ENCODE measurements around the gene GKAP1.
"Not testable (repeated sequence)": the region's sequence is repeated elsewhere in the genome, so short reads cannot be mapped to it uniquely, and the experiment has no call there.

The GKAP1 gene

DNA sequence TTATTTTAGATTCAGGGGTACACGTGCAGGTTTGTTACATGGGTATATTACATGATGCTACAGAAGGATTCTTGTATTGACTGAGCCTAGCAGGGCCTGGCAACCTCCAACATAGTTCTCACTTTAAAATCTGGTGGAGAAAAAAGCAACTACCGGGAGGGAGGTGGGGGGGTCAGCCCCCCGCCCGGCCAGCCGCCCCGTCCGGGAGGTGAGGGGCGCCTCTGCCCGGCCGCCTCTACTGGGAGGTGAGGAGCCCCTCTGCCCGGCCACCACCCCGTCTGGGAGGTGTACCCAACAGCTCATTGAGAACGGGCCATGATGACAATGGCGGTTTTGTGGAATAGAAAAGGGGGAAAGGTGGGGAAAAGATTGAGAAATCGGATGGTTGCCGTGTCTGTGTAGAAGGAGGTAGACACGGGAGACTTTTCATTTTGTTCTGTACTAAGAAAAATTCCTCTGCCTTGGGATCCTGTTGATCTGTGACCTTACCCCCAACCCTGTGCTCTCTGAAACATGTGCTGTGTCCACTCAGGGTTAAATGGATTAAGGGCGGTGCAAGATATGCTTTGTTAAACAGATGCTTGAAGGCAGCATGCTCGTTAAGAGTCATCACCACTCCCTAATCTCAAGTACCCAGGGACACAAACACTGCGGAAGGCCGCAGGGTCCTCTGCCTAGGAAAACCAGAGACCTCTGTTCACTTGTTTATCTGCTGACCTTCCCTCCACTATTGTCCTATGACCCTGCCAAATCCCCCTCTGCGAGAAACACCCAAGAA, 88.8 kb downstream of the GKAP1 start:
- not testable (repeated sequence) for DNase-seq

DNA sequence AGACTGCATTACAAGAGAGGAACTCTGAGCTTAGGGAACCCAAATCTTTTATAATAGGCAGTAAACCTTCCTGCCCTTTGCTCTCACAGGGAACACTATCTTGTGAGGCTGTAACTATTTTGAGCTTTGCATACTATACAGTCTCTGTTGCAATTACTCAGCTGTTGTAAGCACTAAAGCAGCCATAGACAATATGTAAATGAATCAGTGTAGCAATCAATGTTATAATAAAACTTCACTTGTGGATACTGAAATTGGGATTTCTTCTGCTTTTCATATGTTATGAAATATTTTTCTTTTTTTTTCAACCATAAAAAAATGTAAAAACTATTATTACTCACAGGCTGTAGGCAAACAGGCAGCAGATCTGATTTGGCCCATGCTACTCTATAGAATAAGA, 93.1 kb downstream of the GKAP1 start:
- no peak for DNase-seq

DNA sequence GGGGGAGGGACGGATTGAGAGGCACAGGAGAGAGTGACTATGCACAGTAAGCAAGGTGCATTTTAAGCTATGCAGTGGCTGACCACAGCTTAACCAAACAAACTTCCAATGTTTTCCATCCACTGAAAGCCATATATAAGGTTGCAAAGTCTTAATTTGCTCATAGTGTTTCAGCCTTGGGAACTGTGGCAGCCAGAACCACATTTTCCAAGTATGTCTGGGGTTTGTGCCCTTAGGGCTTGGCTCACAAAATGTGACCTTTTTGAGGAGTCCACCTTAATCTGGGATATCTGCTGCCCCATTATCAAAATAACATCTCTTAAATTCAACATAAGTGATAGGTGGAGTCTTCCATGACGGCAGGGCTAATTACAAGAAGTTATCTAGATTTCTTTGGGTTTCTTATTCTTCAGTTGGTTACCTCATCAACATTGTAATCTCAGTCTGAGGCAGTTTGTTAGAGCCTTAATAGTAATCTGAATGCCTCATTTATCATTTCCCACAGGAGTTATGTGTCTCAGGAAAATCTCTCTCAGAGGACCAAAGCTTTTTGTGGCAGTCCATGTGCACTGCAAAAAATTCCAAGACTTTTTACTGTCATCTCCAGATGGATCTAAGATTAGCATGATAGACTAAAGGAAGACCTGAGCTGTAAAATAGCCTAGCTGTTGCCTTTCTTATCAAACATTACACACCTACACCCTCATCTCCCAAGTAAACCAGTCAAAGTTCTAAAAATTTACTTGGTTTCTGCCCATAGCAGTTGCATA, 94.7 kb downstream of the GKAP1 start:
- DNase-seq: no peak

DNA sequence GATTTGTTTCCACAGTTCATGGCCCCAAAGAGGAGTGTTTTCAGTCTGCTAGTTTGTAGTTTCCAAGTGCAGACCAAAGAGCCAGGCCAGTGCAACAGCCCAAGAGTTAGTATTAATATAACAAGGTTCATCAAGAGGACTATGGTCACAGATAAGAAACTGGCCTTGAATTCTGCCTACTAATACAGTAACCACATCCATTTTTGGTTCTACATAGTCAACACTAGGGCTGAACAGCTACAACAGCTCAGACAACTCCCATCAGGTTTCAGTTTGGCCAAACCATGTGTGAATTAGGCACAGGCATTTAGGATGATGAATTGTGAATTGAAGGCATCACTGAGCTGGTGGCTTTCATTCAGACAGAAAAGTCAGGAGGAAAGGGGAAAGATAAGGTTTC, 96.1 kb downstream of the GKAP1 start:
- DNase-seq: no peak

DNA sequence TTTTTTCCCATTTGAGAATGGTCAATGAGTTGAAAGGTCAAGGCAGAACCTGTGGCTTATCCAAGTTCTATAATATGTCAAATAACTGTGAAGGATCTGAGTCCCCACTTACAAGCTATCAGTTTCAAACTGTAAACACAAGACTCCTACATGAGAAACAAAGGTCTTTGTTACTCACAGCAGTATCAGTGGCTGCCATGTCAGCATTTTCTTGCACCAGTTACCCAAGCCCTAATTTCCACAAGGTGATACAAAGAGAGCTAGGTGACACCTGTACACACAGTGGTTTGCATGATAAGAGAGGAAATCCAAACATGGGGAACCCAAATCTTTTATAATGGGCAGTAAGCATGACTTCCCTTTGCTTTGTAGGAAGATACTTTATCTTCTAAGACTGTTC, 101.8 kb downstream of the GKAP1 start:
- DNase-seq: no peak

DNA sequence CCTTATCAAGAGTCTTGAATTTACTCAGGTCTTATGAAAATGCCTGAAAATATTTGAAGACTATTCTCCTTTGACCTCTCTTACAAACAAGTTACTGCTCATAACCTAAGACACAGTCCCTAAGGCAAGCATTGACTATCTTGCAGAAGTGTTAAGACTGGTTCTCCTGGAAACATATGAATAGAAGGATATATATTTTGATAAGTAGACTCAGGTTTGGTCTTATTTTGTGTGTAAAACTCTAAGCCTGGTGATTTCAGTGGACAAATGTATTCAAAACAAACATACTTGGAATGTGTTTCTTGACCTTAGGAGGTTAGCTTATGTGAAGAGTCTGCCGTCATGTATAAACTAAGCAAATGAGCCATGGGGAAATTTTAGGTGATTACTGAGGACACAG, 102.3 kb downstream of the GKAP1 start:
- no peak for DNase-seq

DNA sequence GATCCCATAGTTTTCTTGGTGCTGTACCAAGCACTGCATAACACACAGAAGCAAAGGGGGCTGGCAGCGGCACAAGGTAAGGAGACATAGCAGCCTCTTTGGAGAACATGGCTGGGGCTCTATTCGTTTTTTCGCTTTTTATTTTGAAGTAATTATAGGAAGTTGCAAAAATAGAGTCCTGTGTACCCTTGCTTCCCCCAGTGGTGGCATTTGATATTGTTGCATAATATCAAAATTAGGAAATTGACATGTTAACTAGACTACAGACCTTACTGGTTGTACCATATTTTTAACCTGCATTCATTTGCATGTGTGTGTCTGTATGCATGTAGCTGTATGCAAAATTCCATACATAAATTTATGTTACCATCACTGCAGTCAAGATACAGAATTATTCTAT, 103.2 kb downstream of the GKAP1 start:
- no peak for DNase-seq

DNA sequence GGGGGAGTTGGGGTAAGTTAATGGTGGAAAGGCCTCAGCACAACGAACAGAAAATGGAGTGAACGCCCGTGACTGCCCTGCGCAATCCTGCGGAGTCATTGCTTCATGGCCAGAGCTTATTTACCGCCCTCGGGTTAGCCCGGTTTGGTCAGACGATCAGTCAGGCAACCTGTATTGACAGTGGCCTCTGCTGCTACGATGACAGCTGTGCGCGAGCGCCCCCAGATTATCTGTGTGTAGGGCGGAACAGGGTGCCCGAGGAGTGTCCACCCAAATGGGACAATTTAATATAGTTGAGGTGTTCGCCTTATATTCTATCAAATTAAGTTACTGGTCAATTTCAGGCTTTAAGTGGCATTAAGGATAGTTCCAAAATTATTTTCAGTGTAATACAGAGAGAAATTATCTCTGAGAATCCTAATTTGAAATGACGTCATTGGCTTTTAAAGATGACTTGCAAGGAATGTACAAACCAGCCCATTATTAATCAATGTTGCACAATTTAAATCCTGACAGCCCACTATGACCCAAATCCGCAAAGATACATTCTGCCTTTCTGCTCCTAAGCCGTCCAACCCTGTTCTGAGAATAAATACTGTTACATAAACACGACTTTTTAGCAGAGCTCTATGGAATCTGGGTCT, 108.9 kb downstream of the GKAP1 start:
- peak; percentile 67 for DNase-seq

DNA sequence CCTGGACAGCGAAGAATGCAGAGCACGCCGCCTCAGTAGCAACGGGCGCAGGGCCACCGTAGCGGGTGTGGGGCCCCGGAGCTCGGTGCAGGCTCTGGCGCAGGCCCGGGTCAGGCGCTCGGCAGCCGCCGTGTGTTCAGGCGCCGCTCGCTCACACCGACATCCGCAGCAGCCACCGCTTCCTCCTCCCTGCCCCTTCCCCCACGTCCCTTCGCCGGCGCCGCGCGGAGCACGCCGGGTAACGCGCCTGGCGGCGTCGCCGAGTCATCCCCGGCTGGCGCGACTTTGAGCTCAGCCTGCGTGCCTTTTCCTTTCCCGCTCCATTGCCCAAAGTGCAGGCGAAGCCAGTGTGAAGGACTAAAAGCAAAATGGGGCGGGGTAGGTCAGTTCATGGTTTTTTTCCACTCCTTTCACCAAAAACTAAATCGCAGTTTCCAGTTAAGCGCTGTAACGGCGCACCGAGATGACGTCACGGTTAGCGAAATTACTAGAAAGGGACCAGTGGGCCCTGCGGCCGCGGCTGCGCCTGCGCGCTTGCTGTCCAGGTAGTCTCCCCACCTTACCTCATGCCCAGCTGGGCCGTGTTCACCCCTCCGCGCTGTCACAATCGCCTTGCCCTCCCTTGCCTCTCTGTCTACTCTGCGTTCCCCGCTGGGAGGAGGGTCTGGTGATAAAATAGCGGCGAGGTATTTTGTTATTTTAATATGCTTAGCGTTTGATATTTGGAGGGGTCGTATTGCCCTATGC, 109.6 kb downstream of the GKAP1 start, which contains the start of gene UBQLN1:
TSS of gene UBQLN1 (minus strand) at position 191 of the 747 bp plus-strand sequence. CDS start 279 bp downstream, outside the sequence.
- peak; percentile 93 for DNase-seq

DNA sequence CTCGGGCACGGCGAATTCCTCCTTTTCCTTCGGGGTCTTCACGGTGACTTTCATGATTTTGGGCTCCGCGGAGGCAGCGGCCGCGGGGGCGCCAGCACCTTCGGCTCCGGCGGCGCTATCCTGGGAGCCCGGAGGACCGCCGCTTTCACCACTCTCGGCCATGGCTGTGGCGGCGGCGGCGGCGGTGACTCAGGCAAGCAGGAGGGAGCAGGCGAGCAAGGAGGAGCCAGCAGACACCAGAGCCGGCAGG, 110.1 kb downstream of the GKAP1 start:
- no peak for DNase-seq

DNA sequence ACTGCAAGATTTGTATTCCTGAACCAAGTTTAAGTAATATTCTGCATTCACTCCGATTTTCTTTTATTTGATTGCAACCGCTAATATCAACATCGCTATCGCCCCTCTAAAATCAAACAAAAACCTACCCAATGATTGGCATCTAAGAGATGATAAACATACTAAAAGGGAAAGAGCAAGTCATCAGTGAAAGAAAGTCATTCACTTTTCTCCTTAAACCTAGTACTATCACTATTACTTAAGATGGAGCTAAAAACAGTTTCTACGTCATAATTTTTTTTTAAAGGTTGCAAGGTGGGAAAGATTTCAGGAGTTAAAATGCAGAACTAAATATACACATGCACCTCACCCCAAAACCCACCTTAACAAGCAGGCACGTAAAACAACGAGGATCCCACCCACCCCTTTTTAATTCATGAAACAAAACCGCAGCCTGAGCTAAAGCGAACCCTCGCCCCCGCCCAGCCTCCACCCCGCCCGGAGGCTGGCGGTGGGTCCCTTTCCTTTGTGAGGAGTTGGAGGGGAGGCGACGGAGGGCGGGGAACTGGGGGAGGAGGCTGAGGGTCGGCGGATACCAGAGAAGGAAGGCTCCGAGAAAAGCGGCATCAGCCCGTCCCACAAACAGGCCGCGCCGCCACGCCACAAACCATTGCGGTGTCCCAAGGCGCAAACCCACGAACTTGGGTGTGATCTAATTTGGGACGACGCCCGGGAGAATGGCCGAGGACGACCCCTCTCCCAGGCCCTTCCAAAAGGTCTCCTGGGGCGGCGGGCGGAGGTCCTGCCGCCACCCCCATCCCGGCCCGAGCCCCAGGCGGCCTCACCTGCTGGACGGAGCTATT, 110.7 kb downstream of the GKAP1 start:
- peak; percentile 32 for DNase-seq

DNA sequence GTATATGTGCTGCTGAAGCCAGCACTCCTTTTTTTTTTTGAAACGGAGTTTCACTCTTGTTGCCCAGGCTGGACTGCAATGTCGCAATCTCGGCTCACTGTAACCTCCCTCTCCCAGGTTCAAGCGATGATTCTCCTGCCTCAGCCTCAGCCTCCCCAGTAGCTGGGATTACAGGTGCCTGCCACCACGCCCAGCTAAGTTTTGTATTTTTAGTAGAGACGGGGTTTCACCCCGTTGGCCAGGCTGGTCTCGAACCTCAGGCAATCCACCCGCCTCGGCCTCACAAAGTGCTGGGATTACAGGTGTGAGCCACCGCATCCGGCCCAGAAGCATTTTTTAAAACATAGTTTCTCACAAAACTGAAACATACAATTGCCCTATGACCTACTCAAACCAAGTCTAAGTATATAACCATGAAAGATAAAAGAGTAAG, 112.3 kb downstream of the GKAP1 start:
- not testable (repeated sequence) for DNase-seq

DNA sequence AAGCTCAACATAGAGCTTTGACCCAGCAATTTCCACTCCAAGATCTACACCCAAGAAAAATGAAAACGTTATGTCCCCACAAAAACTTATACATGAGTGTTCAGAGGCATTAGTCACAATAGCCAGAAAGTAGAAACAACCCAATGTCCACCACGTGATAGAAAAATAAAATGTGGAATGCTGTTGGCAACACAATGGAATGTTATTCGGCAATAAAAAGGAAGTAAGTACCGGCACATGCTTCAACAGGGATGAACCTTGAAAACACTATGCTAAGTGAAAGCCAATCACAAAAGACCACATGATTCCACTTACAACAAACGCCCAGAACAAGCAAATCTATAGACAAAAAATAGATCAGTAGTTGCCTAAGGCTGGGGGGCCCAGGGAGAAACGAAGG, 115.8 kb downstream of the GKAP1 start:
- no peak for DNase-seq

DNA sequence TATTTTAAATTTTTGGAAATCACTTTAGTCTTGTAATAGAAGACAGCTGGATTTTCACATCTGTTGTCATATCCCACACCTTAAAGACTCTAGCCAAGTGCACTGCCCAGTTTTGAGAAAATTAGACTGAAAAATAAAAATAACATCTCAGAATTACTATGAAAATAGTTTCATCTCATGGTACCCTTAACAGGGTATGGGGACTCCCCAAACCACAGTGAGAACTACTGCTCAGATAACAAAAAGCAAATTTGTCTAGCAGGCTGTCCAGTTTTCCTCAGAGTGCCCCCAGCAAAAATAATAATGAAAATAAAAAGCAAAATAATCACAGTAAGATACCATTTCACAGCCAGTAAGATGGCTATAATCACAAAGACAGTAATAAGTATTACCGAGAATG, 116.3 kb downstream of the GKAP1 start:
- DNase-seq: no peak

DNA sequence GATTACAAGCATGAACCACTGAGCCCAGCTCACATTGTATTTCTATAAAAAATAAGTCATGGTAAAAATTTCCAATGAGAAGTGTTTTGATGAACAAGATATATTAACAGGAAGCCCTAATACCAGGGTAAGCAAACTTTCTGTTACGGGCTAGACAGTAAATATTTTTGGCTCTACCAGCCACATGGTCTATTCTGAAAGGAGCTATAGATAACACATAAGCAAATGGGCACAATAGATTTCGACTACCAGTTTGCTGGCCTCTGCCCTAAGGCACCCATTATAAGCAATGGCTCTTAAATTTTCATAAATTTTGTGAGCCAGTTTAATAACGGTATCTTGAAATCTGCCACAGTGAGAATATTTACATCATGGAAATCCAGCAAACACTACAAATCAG, 118.0 kb downstream of the GKAP1 start:
- DNase-seq: no peak

DNA sequence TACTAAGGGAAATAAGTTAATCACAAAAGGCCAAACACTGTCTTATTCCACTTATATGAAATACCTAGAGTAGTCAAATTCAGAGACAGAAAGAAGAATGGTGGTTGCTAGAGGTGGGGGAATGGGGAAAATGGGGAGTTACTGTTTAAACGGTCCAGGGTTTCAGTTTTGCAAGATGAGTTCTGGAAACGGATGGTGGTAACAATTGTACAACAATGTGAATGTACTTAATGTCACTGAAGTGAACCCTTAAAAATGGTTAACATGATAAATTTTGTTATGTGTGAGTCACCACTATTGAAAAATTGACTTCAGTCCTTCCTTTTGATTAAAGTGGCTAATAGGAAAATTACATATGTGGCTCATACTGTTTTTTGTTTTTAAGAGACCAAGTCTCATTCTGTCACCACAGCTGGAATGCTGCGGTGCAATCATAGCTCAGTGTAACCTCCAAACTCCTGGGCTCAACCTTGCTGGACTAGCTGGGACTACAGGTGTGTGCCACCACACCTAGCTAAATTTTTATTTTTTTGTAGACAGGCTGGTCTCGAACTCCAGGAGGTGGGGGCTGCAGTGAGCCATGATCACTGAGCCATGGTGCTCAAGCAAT, 118.5 kb downstream of the GKAP1 start:
- no peak for DNase-seq

DNA sequence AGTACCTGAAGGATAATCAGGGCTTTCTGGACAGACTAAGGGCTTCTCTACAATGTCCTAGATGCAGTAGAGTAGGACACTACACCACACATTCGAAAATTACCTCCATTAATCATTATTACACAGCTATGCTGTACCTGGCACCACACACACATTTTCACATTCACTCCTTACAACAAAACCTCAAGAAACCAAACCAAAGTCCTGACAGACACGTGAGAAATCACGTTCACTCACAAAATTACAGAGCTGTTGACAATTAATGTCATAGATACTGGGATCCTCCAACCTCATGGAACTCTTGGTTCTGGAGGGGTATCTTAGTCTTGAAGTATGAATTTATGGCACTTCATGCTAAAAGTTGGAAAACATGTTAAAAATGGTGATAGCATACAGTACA, 126.1 kb downstream of the GKAP1 start:
- no peak for DNase-seq

Data from NCI-H510A treated with DMSO at 0.1 percent for 48 hours (cell line).